HepG2 (cell line): ENCODE measurements around the gene CST3. TPM values are rescaled to one million over a fixed set of nuclear protein-coding genes. Genes with fewer than 3 reads are reported as not detected.

Experiments used
- ARHGAP35 ChIP-seq: sonication (generic); formaldehyde crosslinking; IDR thresholded peaks from 2 replicates; pipeline ENCODE4 v1.9.0; 2022; ENCODE audit warnings: mild to moderate bottlenecking, inconsistent platforms, moderate library complexity, missing genetic modification reagents, borderline replicate concordance
- CREB3 ChIP-seq: sonication (generic); formaldehyde crosslinking; IDR thresholded peaks from 2 replicates; pipeline ENCODE4 v1.5.0; 2020; ENCODE audit warnings: missing genetic modification reagents
- GTF3A ChIP-seq: sonication (generic); formaldehyde crosslinking; conservative IDR thresholded peaks from 2 replicates; pipeline ENCODE4 v1.4.0; 2020; ENCODE audit warnings: mild to moderate bottlenecking, missing genetic modification reagents
- HCFC1 ChIP-seq: fragments of 150-350 bp; IDR thresholded peaks from 2 replicates; pipeline ENCODE4 v1.6.1; 2014; ENCODE audit warnings: low read depth, low read length
- HMG20B ChIP-seq: conservative IDR thresholded peaks from 2 replicates; pipeline ENCODE4 v1.6.1; 2016; ENCODE audit warnings: missing genetic modification reagents, missing compliant biosample characterization
- HMGA1 ChIP-seq: sonication (generic); formaldehyde crosslinking; conservative IDR thresholded peaks from 2 replicates; pipeline ENCODE4 v1.4.0; 2020; ENCODE audit warnings: missing genetic modification reagents
- HNRNPUL1 ChIP-seq: fragments of 200-400 bp; formaldehyde crosslinking; IDR thresholded peaks from 2 replicates; pipeline ENCODE4 v1.6.1; 2017; ENCODE audit warnings: low read depth, mild to moderate bottlenecking, low read length, moderate library complexity
- MTF1 ChIP-seq: sonication (generic); formaldehyde crosslinking; IDR thresholded peaks from 2 replicates; pipeline ENCODE4 v1.5.0; 2020; ENCODE audit warnings: missing genetic modification reagents
- NFIB ChIP-seq: sonication (generic); formaldehyde crosslinking; IDR thresholded peaks from 2 replicates; pipeline ENCODE4 v1.9.0; 2021; ENCODE audit warnings: missing genetic modification reagents, mild to moderate bottlenecking, borderline replicate concordance
- POLR2AphosphoS5 ChIP-seq: IDR thresholded peaks from 2 replicates; pipeline ENCODE4 v1.6.1; 2012; ENCODE audit warnings: low read depth, low read length
- SMAD3 ChIP-seq: sonication (generic); formaldehyde crosslinking; IDR thresholded peaks from 2 replicates; pipeline ENCODE4 v1.4.0; 2020; ENCODE audit warnings: missing genetic modification reagents
- TARDBP ChIP-seq: sonication (generic); formaldehyde crosslinking; IDR thresholded peaks from 2 replicates; pipeline ENCODE4 v1.8.0; 2022; ENCODE audit warnings: mild to moderate bottlenecking, missing genetic modification reagents
- TBX2 ChIP-seq: sonication (generic); formaldehyde crosslinking; IDR thresholded peaks from 2 replicates; pipeline ENCODE4 v1.5.0; 2020; ENCODE audit warnings: missing genetic modification reagents, mild to moderate bottlenecking, borderline replicate concordance
- ZFYVE20 ChIP-seq: sonication (generic); formaldehyde crosslinking; IDR thresholded peaks from 2 replicates; pipeline ENCODE4 v1.8.0; 2023; ENCODE audit warnings: low read depth, mild to moderate bottlenecking, moderate library complexity, missing genetic modification reagents, borderline replicate concordance
- ZNF451 ChIP-seq: sonication (generic); formaldehyde crosslinking; IDR thresholded peaks from 2 replicates; pipeline ENCODE4 v1.5.0; 2020; ENCODE audit warnings: mild to moderate bottlenecking, missing genetic modification reagents
- ZNF501 ChIP-seq: sonication (generic); formaldehyde crosslinking; IDR thresholded peaks from 2 replicates; pipeline ENCODE4 v1.5.1; 2020; ENCODE audit warnings: mild to moderate bottlenecking, moderate library complexity, missing genetic modification reagents
- ZNF574 ChIP-seq: sonication (generic); formaldehyde crosslinking; IDR thresholded peaks from 2 replicates; pipeline ENCODE4 v1.4.0; 2020; ENCODE audit warnings: missing genetic modification reagents
- ZNF7 ChIP-seq: IDR thresholded peaks from 2 replicates; pipeline ENCODE4 v1.6.1; 2016; ENCODE audit warnings: missing biosample characterization, missing genetic modification reagents
- ZNF772 ChIP-seq: sonication (generic); formaldehyde crosslinking; IDR thresholded peaks from 2 replicates; pipeline ENCODE4 v1.5.0; 2020; ENCODE audit warnings: mild to moderate bottlenecking, missing genetic modification reagents
- ZNF782 ChIP-seq: sonication (generic); formaldehyde crosslinking; IDR thresholded peaks from 2 replicates; pipeline ENCODE4 v1.4.0; 2020; ENCODE audit warnings: missing genetic modification reagents, mild to moderate bottlenecking, borderline replicate concordance
- ZNF878 ChIP-seq: sonication (generic); formaldehyde crosslinking; IDR thresholded peaks from 2 replicates; pipeline ENCODE4 v1.8.1; 2023; ENCODE audit warnings: mild to moderate bottlenecking, missing genetic modification reagents, moderate library complexity
- ZNF883 ChIP-seq: sonication (generic); formaldehyde crosslinking; IDR thresholded peaks from 2 replicates; pipeline ENCODE4 v1.5.1; 2020; ENCODE audit warnings: mild to moderate bottlenecking, missing genetic modification reagents; ENCODE audit errors: not compliant biosample characterization
- ZSCAN31 ChIP-seq: sonication (generic); formaldehyde crosslinking; IDR thresholded peaks from 2 replicates; pipeline ENCODE4 v1.5.0; 2020; ENCODE audit warnings: low read depth, mild to moderate bottlenecking, missing genetic modification reagents
- polyA plus RNA-seq, 8 experiments: library from polyadenylated mRNA; depleted of rRNA in 3 of 8; stranded (reverse) in 7 of 8; unstranded in 1 of 8; fragments of >200 nt; fragmentation: Illumina TruSeq in 4 of 8; extraction: Trizol in 4 of 8; gene quantifications; 2 replicates each; pipeline versions ENCODE4 v1.2.1 to v1.2.3, GENCODE V29; 2011 to 2016; ENCODE audit warnings: low read depth in 4 of 8, missing spikeins in 1 of 8, mixed read lengths in 1 of 8; ENCODE audit not compliant: insufficient read depth in 1 of 8
- total RNA-seq, 5 experiments: library from RNA; depleted of rRNA; stranded (reverse); fragments of >200 nt; fragmentation: Illumina TruSeq; extraction: Trizol; gene quantifications; 2 replicates each; pipeline ENCODE4 v1.2.3, GENCODE V29; 2016; ENCODE audit warnings: low read depth in 1 of 5
- TF ChIP-seq, protein P1 (sequence below): sonication (generic); formaldehyde crosslinking; IDR thresholded peaks from 2 replicates; pipeline ENCODE4 v1.4.0; 2020; ENCODE audit warnings: missing genetic modification reagents, borderline replicate concordance

The CST3 gene
- total and polyA plus RNA-seq, 2 of the 13 experiments (the other 11 are each of a cell fraction or from before 2014, with no cell fraction given) = 690 to 1,005 TPM

DNA sequence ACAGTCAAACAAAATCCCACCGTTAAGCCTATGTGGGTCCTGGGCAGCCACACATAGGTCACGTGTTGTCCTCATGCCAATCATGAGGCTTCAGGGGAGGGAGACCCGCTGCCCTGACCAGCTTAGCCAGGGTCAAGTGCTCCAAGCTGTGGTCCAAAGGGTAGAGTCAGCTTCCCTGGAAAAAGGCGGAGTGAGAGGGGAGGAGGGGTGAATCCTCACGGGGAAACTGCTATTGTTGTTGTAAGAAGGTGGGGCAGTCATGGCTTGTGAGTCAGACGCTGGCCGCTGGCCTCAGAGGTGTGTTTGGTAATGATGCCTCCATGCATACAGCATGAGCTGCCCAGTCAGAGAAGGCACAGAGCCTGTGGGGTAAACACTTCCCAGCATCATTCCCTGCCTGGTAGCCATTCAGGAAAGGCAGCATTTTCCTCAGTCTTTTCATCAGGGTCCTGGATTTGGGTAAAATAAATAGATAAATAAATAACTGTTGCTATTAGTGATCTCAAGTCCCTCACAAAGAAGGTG is 8.7 kb downstream of the CST3 start (continued):
- TF ChIP-seq, protein P1, sequence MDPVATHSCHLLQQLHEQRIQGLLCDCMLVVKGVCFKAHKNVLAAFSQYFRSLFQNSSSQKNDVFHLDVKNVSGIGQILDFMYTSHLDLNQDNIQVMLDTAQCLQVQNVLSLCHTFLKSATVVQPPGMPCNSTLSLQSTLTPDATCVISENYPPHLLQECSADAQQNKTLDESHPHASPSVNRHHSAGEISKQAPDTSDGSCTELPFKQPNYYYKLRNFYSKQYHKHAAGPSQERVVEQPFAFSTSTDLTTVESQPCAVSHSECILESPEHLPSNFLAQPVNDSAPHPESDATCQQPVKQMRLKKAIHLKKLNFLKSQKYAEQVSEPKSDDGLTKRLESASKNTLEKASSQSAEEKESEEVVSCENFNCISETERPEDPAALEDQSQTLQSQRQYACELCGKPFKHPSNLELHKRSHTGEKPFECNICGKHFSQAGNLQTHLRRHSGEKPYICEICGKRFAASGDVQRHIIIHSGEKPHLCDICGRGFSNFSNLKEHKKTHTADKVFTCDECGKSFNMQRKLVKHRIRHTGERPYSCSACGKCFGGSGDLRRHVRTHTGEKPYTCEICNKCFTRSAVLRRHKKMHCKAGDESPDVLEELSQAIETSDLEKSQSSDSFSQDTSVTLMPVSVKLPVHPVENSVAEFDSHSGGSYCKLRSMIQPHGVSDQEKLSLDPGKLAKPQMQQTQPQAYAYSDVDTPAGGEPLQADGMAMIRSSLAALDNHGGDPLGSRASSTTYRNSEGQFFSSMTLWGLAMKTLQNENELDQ (CRISPR knock-in tag) = no peak
- TF ChIP-seq ZNF878 (CRISPR knock-in tag) = peak; percentile 93; the same call in 1 of the 2 replicates
- TF ChIP-seq ARHGAP35 (CRISPR knock-in tag) = no peak; the same call in 1 of the 2 replicates
- TF ChIP-seq HMGA1 (CRISPR knock-in tag) = no peak
- TF ChIP-seq ZNF7 (CRISPR knock-in tag) = 0 out of 2 replicates have a peak, but pooled peaks have one; percentile 12
- TF ChIP-seq HMG20B (CRISPR knock-in tag) = peak; percentile 78
- TF ChIP-seq ZNF574 (CRISPR knock-in tag) = peak; percentile 65
- TF ChIP-seq ZNF501 (CRISPR knock-in tag) = peak; percentile 79
- peak; percentile 23; the same call in 1 of the 2 replicates for TF ChIP-seq ZNF782 (CRISPR knock-in tag)
- TF ChIP-seq TBX2 (CRISPR knock-in tag) = peak; percentile 97
- TF ChIP-seq ZNF451 (CRISPR knock-in tag) = peak; percentile 56; the same call in 1 of the 2 replicates
- TF ChIP-seq MTF1 (CRISPR knock-in tag) = no peak
- TF ChIP-seq HCFC1 = no peak
- peak; percentile 92 for TF ChIP-seq SMAD3 (CRISPR knock-in tag)
- peak; percentile 88 for TF ChIP-seq ZSCAN31 (CRISPR knock-in tag)
- TF ChIP-seq ZNF883 (CRISPR knock-in tag) = peak; percentile 82
- no peak for TF ChIP-seq POLR2AphosphoS5
- no peak for TF ChIP-seq NFIB (CRISPR knock-in tag)
- TF ChIP-seq CREB3 (CRISPR knock-in tag) = peak; percentile 91; the same call in 1 of the 2 replicates
- no peak for TF ChIP-seq ZFYVE20 (CRISPR knock-in tag)
- TF ChIP-seq ZNF772 (CRISPR knock-in tag) = peak; percentile 95; the same call in 1 of the 2 replicates
- TF ChIP-seq TARDBP (CRISPR knock-in tag) = peak; percentile 92
- no peak for TF ChIP-seq HNRNPUL1
- TF ChIP-seq GTF3A = no peak
